Cerebellar nuclear complex (tissue), 1 donor: Measurements from ENCODE around the gene APC2.

Experiments
- DNase-seq, 2 experiments: peaks; one replicate each; lab custom pipeline; 2025; lab: John Stamatoyannopoulos, UW

APC2 gene

DNA sequence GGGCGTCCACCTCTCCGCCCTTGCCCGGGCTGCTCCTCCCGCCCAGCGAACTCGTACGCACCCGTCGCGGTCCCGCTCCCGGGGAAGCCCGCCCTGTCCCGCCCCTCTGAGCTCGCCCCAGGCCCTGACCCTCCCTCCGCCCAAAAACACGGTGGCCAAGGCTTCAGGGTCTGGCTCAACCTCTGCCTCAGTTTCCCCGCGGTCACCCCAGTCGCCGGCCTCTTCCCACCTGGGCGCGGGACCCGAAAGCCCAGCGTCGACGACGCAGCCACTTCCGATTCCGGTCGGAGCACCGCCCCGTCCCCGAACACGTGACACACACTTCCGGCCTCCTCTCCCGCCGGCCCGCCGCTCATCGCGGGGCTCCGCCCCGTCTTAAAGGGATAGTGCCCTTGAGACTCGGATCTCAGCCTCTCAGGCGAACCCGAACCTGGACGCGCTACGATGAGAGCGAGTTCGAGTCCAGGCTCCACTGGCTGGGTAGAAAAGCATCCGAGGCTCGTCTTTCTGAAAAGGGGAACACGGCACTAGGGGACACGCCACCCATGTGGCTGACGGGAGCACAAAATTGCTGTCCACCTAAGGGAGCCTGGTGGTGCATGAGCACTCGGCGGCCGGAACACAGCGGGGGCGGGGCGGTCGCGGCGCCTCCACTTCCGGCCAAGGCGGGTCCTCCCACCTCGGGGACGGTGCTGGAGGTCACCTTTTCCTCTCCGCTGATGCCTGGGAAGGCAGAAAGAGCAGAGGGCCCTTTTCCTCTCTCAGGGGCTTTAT, 29.2 kb downstream of the APC2 start, which contains the start of gene C19orf25:
C19orf25 (minus strand) TSS at position 282 of the 774 bp plus-strand sequence. CDS start 312 bp downstream, outside the sequence.
- DNase-seq, result peak in 1 of 2 experiments; percentile 82

GRCh38 chr19:1481224-1481892, 31.4 kb downstream of the APC2 start:
- DNase-seq, result no peak

GRCh38 chr19:1481893-1482360, 32.0 kb downstream of the APC2 start:
- DNase-seq, result no peak

DNA sequence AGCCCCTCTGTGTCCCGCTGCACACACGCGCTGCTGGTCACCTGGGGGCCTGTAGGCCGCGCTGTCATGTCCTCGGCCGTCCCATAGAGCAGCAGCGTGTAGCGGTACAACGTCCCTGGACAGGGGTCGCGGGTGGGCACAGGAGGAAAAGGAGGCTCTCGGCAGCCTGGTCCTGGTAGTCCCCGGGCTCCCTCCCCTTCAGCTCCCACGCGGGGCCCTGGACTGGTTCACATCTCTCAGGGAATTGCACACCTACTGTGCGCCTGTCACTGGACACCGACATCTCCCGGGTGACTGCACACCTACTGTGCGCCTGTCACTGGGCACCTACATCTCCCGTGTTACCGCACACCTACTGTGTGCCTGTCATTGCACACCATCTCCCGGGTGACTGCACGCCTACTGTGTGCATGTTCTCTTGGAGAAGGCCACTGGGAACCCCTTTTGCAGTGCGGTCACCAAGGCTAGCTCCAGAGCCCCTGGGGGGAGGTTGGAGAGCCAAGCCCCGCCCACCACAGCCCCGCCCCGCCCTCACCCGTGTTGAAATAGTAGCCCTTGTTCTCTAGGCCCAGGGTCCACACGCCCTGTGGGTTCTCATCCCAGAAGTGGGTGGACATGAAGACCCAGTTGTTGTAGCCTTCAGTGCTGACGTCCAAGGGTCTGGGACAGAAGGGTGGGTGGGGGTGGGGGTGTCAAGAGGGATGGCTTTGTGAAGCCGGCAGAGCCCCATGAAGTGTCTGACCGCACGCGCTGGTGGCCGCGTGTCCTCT, 32.6 kb downstream of the APC2 start:
- no peak for DNase-seq

- no peak for DNase-seq
Observed at GRCh38 chr19:1483131-1483978, 33.4 kb downstream of the APC2 start.

DNA sequence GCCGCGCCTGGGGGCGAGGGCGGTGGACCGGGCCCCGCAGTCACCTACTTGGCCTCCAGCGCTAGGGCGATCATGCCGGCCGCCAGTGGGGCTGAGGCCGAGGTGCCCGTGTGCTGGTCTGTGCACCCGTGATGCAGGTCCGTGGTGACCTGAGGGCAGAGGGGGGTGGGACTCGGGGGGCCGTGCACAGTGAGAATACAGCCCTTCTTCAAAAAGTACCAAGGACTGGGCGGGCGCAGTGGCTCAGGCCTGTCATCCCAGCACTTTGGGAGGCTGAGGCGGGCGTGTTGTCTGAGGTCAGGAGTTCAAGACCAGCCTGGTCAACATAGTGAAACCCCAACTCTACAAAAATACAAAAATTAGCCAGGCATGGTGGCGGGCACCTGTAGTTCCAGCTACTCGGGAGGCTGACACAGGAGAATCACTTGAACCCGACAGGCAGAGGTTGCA, 34.1 kb downstream of the APC2 start:
- no peak for DNase-seq

DNA sequence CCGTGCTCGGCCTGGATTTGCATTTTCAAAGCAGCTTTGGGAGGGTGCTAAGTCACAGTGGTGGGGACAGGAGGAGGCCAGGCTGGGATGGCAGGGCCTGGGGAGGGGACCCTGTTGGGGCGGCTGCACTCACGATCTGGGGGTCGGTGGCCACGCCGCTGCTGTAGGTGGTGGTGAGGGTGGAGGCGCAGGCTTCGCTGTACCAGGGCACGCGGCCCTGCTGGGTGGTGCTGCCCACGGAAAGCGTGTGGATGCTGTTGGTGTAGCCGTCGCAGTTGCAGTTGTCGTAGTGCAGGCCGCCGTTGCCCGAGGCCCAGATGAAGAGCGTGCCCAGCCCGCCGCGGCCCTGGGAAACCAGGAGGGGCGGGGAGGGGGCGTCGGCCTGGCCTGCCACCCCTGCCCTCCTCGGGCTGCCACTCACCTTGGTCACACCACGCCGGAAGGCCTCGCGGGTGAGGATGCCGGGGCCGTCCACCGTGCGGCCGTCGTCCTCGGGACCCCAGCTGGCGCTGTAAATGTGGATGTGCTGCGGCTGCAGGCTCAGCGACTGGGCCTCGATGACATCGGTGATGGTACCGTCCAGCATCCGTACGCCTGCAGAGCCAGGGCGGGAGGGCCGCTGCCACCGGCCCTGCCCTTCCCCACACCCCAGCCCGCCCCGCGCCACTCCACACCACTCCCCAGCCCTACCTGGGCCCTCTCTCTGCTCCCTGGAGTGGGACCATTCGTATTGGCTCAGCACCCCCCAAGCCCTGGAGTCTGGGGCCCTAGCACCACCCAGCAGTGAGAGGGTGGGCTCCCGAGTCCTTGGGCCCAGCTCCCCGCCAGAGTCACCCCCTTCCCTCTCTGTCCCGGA, 37.0 kb downstream of the APC2 start:
- DNase-seq, result no peak

GRCh38 chr19:1487576-1488281, 37.8 kb downstream of the APC2 start:
- no peak for DNase-seq

GRCh38 chr19:1488282-1488601, 38.3 kb downstream of the APC2 start:
- no peak for DNase-seq

- no peak for DNase-seq
Observed at GRCh38 chr19:1489463-1490310, 39.8 kb downstream of the APC2 start.

DNA sequence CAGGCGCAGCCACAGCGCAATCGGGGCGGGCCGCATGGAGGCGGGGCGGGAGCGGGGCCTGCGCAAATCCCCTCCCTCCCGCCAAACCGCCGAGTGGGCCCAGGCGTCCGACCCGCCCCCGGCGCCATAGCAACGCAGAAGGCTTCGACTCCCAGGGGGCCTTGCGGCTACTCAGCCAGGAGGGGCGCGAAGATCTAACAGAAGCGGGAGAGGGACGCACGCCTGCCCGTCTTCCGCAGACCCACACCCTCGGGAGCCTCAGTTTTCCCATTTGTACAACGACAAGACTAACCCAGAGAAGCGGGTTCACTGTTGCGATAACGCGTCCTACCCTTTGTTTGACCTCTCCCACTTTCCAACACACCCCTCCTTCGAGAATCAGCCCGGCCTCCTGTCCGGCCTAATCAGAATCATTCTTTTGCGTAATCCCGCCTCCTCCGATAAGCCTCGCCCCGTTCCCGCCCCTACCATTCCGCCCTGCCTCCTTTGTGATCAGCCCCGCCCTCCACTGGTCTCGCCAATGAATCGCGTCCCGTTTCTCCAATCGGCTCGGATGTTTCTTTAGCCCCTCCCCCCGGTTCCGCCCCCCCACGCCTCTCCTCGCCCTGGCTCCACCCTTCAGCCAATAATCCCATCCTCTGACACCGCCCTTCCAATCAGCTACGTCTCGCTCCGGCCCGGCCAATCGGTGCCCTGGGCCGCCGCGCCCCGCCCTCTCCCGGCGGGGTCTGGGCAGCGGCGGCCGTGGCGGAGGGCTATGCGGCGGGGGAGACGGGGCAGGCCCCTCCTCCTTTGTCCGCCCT, 40.6 kb downstream of the APC2 start, which contains the start of gene PCSK4:
PCSK4 (minus strand) TSS at position 40 of the 803 bp plus-strand sequence; CDS start at position 36, 4 bp downstream.
- peak; percentile 96 to 99 for DNase-seq

GRCh38 chr19:1491114-1491848, 41.4 kb downstream of the APC2 start, which contains the start of gene REEP6:
TSS of gene REEP6 (plus strand) at chr19:1491181. CDS start at chr19:1491270, 89 bp downstream.
- no peak for DNase-seq

GRCh38 chr19:1491849-1492170, 41.9 kb downstream of the APC2 start:
- no peak for DNase-seq

DNA sequence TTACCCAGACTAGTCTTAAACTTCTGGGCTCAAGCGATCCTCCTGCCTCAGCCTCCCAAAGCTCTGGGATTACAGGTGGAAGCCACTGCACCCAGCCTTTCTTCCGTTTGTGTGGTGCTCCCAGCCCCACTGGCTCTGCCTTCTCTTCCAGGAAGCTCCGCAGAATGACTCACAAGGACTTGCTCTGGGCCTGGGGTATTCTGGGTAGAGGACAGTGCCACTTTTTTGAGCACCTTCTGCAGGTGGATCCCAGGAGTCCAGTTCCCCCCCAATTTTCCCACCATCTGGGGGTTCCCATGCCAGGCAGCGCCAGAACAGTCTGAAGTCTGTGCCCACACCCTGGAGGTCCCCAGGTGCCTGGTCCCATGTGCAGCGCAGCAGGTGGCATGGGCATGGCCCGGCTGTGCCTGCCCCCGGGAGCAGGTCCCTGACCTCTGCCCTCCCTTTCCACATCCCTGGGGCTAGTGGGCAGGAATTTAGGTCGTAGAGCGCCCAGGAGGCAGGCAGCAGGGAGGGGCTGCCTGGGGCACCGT, 42.6 kb downstream of the APC2 start:
- DNase-seq, result no peak

DNA sequence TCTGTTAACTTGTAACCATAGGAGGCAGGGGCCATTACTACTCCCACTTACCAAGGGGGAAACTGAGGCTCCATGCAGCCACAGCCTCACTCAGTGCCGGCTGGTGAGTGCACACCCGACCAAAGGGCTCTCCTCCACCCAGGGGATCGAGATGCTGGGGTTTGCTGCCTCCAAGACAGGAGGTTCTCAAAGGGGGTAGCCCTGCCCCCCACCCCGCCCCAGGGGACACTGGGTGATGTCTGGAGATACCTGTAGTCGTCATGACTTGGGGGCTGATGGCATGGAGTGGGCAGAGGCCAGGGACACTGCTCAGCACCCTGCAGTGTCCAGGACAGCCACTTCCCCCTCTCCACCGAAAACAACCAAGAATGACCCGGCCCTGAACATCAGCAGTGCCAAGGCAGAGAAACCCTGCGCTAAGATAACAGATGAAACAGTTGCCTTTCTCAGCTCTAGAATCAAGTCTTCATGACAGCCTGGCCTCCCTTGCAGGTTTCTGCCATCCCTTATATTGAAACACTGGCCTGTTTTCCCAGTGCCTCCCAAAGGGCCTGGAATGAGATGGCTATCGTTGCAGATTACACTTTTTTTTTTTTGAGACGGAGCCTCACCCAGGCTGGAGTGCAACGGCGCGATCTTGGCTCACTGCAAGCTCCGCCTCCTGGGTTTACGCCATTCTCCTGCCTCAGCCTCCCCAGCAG, 44.3 kb downstream of the APC2 start:
- DNase-seq, result no peak

- DNase-seq, result no peak
Observed at GRCh38 chr19:1495051-1495798, 45.3 kb downstream of the APC2 start.
